Central memory CD8-positive, alpha-beta T cell (primary cell): Measurements from ENCODE around the gene GPC5.

Experiments used
- ATAC-seq: fragments of 150-1000 bp; cut with Tn5 transposase; replicated peaks from 2 replicates; pipeline ENCODE4 v1.10.0; 2022; ENCODE audit warnings: mild to moderate bottlenecking, moderate FRiP score, moderate number of reproducible peaks; ENCODE audit not compliant: poor library complexity, severe bottlenecking; ENCODE audit errors: extremely low read depth
- DNase-seq, 2 donors: peaks; one replicate each; pipeline ENCODE4 v3.0.0; 2021; ENCODE audit warnings: low spot score in 2 of 2
- H3K27ac Mint-ChIP-seq: one replicate; pipeline ENCODE4 v1.8.0; 2022; ENCODE audit warnings: low read depth, mild to moderate bottlenecking, moderate library complexity, mixed read lengths
- H3K27me3 Mint-ChIP-seq: one replicate; pipeline ENCODE4 v1.8.0; 2022; ENCODE audit warnings: mixed read lengths
- H3K36me3 Mint-ChIP-seq: one replicate; pipeline ENCODE4 v1.8.0; 2022; ENCODE audit warnings: mild to moderate bottlenecking, moderate library complexity, mixed read lengths; ENCODE audit not compliant: insufficient read depth
- H3K4me1 Mint-ChIP-seq: one replicate; pipeline ENCODE4 v1.8.0; 2022; ENCODE audit warnings: mixed read lengths
- H3K4me3 Mint-ChIP-seq: one replicate; pipeline ENCODE4 v1.8.0; 2022; ENCODE audit warnings: mild to moderate bottlenecking, moderate library complexity, mixed read lengths
- H3K9me3 Mint-ChIP-seq: one replicate; pipeline ENCODE4 v1.8.0; 2022; ENCODE audit warnings: mixed read lengths

GPC5 gene

DNA sequence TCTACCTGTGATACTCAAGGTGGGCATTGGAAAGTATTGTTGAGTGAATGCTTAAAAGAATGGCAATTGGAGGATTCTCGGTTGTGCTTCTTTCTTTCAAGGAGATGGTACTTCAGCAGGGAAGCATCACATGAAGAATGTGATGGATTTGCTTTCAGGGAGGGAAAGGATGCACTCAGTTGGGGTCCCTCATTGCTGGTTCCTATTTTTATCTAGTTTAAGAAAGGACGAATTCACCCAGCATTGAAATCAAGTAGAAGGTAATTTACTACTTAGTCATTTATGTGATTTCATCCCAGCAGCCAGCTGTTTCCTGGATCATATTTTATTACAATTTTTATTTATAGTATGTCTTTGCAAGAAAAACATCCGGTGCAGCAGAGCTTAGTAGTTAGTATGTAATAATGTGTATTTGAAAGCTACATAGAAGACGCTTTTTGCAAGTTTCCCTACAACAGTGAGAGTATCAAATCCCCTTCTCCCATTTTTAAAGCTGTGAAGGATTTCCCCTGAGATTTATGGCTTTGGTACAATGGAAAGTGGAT lies 417.9 kb downstream of the GPC5 start:
- ATAC-seq (no peak), DNase-seq (no peak)
- H3K36me3 Mint-ChIP-seq: peaks cover 3% of the 10 kb centered on the region
- no peaks in the 10 kb centered on the region for H3K27me3 Mint-ChIP-seq
- H3K9me3 Mint-ChIP-seq: peaks cover 5% of the 10 kb centered on the region
- no peak overlapping the region for H3K27ac Mint-ChIP-seq
- H3K4me1 Mint-ChIP-seq: no peaks in the 10 kb centered on the region
- H3K4me3 Mint-ChIP-seq: no peak overlapping the region

DNA sequence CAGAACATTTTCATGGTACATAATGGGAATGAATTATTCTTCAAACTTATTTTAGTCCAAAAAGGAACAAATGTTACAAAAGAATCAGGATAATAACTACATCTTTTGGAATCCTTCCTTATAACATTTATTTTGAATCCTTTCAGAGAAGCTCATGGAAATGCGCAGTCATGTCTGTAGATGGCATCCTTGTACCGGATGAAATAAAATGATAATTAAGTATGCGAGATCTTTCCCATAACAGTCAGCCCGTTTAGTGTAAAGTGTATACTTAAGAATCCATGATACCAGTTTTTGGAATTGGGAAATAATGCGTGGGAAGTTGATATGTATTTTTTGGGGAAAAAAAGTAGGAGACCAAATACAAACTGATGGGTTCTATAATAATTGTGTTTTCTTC lies 418.8 kb downstream of the GPC5 start:
- Mint-ChIP-seq H3K27me3 (no peaks in the 10 kb centered on the region), H3K4me1 (no peaks in the 10 kb centered on the region), H3K4me3 (no peak overlapping the region), H3K9me3 (peaks cover 5% of the 10 kb centered on the region), H3K36me3 (peaks cover 3% of the 10 kb centered on the region), H3K27ac (no peak overlapping the region)
- ATAC-seq (no peak), DNase-seq (no peak)

DNA sequence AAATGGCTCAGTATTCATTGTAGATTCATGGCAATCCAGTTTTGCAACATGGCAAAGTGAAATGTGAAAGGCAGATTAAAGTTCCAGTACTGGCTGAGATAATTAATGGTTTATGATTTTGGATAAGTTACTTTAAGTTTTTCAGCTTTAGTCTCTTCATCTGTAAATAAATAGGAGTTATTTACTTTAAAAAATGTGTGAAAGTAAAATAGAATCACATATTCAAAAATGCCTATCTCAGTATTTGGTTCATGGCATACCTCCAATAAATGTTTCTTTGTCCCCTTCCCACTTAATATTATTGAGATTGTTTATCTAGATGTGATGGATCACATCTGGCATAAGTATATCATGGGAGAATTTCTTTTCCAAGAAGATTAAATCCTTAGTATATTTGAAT lies 426.0 kb downstream of the GPC5 start:
- no peak for ATAC-seq

DNA sequence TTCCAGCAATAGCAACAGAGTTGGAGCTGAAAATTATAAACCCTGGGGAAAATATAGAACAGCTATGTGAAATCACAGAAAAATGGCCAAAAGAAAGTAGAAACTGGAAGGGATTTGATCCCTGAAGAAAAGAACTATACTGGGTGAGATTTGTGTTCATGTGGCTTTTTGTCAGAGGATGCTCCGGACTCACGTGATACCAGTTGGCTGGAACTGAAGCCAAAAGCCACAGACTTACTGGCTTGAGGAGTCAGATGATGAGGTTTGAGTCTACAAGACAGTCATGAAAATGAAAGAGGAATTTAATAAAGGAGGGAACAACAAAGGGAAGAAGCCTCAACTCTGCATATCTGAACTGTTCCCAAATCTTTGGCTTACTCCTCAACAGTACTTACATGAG lies 427.1 kb downstream of the GPC5 start:
- Mint-ChIP-seq H3K27me3 (no peaks in the 10 kb centered on the region), H3K27ac (no peak overlapping the region), H3K4me1 (no peaks in the 10 kb centered on the region), H3K4me3 (no peak overlapping the region), H3K36me3 (no peaks in the 10 kb centered on the region), H3K9me3 (peaks cover 16% of the 10 kb centered on the region)
- no peak for DNase-seq
- no peak for ATAC-seq

More for the DNA sequence above, 426.0 kb downstream of the GPC5 start:
- DNase-seq: no peak
- no peak overlapping the region for H3K4me3 Mint-ChIP-seq
- no peaks in the 10 kb centered on the region for H3K27me3 Mint-ChIP-seq
- H3K36me3 Mint-ChIP-seq: no peaks in the 10 kb centered on the region
- no peaks in the 10 kb centered on the region for H3K4me1 Mint-ChIP-seq
- H3K27ac Mint-ChIP-seq: no peak overlapping the region
- peaks cover 14% of the 10 kb centered on the region for H3K9me3 Mint-ChIP-seq

DNA sequence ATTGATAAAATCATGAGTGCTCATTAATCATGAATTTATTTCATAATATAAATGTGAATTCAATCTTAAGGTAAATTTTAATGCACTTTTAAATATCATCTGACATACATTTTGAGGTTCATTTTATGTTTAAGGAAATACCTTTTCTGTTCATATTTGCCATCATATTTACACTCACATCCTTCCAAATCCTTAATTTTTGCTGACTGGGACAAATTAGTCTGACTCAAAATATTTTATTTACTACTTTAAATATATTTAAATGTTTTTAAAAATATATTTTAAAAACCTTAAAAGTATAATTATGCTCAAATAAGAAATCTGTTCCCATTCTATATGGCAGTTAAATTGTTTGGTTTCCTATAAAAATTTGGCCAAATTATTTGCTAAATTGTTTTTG lies 438.1 kb downstream of the GPC5 start:
- no peaks in the 10 kb centered on the region for H3K27me3 Mint-ChIP-seq
- DNase-seq (no peak), ATAC-seq (no peak)
- H3K4me3 Mint-ChIP-seq: no peak overlapping the region
- no peaks in the 10 kb centered on the region for H3K4me1 Mint-ChIP-seq
- peaks cover 2% of the 10 kb centered on the region for H3K36me3 Mint-ChIP-seq
- H3K27ac Mint-ChIP-seq: no peak overlapping the region
- H3K9me3 Mint-ChIP-seq: peaks cover 29% of the 10 kb centered on the region

DNA sequence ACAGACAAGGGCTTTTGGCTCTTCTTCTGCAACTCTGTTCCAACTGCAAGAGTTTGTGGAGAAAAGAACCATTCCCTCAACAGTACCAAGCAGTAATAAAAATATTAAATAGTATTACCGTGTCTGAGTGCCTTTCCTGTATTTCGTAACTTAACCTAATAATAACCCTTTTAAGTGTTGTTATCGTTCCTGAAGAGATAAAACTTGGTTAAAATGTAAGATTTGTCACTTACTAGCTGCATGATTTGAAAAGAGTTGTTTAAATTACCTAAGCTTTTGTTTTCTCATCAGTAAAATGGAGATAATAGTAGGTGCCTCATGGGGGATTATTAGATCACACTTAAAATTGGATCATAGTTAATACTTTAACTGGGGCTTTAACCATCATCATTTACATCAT lies 447.2 kb downstream of the GPC5 start:
- Mint-ChIP-seq H3K27me3 (no peaks in the 10 kb centered on the region), H3K9me3 (peaks cover 28% of the 10 kb centered on the region), H3K4me1 (no peaks in the 10 kb centered on the region), H3K4me3 (no peak overlapping the region), H3K36me3 (no peaks in the 10 kb centered on the region), H3K27ac (no peak overlapping the region)
- DNase-seq (no peak), ATAC-seq (no peak)

DNA sequence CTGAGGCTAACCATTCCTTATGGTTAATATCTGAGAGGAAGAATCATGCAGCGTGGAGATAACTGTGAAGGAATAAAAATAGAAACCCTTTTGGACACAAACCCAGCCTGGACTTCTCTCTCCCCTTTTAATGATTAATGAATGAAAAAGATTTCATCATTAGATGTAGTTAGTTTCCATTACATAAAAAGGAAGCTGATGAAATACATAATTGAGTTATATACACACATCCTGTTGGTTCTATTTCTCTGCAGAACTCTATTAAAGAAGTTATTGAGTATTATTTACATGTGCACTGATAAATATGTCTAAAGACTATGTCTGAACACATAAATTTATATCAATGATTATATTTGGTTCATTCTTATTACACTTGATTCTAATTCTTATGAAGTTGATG lies 465.3 kb downstream of the GPC5 start:
- H3K9me3 Mint-ChIP-seq: peaks cover 22% of the 10 kb centered on the region
- no peaks in the 10 kb centered on the region for H3K4me1 Mint-ChIP-seq
- no peak overlapping the region for H3K27ac Mint-ChIP-seq
- no peaks in the 10 kb centered on the region for H3K36me3 Mint-ChIP-seq
- no peak for DNase-seq
- H3K27me3 Mint-ChIP-seq: no peaks in the 10 kb centered on the region
- no peak for ATAC-seq
- no peak overlapping the region for H3K4me3 Mint-ChIP-seq

DNA sequence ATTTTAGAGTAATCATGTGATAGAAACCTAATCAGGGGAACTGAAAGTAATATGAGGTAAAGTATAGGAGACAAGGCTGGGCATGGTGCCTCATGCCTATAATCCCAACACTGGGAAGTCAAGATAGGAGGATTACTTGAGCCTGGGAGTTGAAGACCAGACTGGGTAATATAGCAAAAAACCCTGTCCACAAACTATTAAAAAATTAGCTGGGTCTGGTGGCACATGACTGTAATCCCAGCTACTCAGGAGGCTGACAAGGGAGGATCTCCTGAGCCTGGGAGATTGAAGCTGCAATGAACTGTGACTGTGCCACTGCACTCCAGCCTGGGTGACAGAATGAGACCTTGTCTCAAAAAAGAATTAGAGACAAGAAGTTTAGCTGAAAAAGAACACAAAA lies 469.9 kb downstream of the GPC5 start:
- ATAC-seq: no peak
- Mint-ChIP-seq H3K9me3 (peaks cover 12% of the 10 kb centered on the region), H3K36me3 (no peaks in the 10 kb centered on the region), H3K4me3 (no peak overlapping the region), H3K27ac (no peak overlapping the region), H3K4me1 (no peaks in the 10 kb centered on the region), H3K27me3 (no peaks in the 10 kb centered on the region)
- no peak for DNase-seq

DNA sequence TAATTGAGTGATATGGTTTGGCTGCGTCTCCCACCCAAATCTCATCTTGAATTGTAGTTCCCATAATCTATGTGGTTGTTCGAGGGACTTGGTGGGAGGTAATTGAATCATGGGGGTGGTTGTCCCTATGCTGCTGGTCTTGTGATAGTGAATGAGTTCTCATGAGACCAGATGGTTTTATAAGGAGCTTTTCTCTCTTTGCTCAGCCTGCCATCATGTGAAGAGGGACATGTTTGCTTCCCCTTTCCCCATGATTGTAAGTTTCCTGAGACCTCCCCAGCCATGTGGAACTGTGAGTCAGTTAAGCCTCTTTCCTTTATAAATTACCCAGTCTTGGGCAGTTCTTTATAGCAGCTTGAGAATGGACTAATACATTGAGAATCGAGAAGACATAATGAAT lies 480.1 kb downstream of the GPC5 start:
- H3K4me3 Mint-ChIP-seq: no peak overlapping the region
- DNase-seq (no peak), ATAC-seq (no peak)
- no peaks in the 10 kb centered on the region for H3K4me1 Mint-ChIP-seq
- no peaks in the 10 kb centered on the region for H3K27me3 Mint-ChIP-seq
- peaks cover 17% of the 10 kb centered on the region for H3K9me3 Mint-ChIP-seq
- H3K27ac Mint-ChIP-seq: no peak overlapping the region
- no peaks in the 10 kb centered on the region for H3K36me3 Mint-ChIP-seq

DNA sequence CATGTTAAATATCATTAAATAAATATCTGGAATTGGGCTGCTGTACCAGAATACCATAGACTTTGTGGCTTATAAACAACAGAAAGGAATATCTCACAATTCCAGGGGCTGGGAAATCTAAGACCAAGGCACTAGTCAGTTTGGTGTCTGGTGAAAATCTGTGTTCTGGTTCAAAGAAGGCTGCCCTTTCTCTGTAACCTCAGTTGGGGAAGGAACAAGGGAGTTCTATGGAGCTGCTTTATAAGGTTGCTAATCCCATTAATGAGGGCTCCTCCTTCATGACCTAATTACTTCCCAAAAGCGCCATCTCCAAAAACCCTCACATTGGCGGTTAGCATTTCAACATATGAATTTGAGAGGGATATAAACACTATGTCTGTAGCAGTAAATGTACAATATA lies 480.9 kb downstream of the GPC5 start:
- DNase-seq: no peak
- Mint-ChIP-seq H3K27me3 (no peaks in the 10 kb centered on the region), H3K9me3 (peaks cover 19% of the 10 kb centered on the region), H3K36me3 (no peaks in the 10 kb centered on the region), H3K4me3 (no peak overlapping the region), H3K27ac (no peak overlapping the region), H3K4me1 (no peaks in the 10 kb centered on the region)
- no peak for ATAC-seq

DNA sequence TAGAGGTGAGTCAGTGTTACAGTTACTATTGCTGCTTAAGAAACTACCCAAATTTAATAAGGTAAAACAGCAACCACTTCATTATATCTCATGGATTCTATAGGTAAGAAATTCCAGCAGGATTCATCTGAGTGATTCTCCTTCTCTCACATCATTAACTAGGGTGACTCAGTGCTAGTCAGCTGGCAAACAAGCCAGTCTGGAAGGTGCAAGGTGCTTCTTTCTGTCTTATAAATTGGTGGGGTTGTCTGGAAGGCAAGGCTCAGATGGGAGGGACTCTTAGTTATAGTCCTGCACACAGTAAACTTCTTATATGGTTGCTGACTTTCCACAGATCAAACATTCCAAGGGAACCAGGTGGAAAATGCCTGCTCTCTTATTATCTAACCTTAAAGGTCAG lies 484.5 kb downstream of the GPC5 start:
- Mint-ChIP-seq H3K4me1 (no peaks in the 10 kb centered on the region), H3K27me3 (no peaks in the 10 kb centered on the region), H3K9me3 (peaks cover 24% of the 10 kb centered on the region), H3K4me3 (no peak overlapping the region), H3K27ac (no peak overlapping the region), H3K36me3 (no peaks in the 10 kb centered on the region)
- ATAC-seq (no peak), DNase-seq (no peak)

DNA sequence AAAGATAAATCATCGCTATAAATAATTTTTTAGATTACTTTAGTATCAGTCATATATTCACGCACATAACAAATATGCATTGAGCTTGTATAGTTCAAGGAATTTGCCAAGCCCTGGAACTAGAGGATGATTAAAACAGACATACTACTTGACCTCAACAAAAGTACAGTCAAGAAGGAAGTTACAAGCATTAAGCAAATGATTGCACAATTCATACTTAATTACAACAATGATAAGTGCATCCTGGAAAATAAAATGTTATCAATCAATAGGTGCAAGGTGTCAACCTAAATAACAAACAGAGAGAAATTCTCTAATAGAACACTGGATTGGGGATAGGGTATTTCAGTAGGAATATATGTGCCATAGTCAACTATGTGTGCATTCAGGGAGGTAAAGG lies 491.2 kb downstream of the GPC5 start:
- Mint-ChIP-seq H3K4me1 (no peaks in the 10 kb centered on the region), H3K9me3 (peaks cover 26% of the 10 kb centered on the region), H3K27ac (no peak overlapping the region), H3K36me3 (no peaks in the 10 kb centered on the region), H3K27me3 (no peaks in the 10 kb centered on the region), H3K4me3 (no peak overlapping the region)
- ATAC-seq (no peak), DNase-seq (no peak)

DNA sequence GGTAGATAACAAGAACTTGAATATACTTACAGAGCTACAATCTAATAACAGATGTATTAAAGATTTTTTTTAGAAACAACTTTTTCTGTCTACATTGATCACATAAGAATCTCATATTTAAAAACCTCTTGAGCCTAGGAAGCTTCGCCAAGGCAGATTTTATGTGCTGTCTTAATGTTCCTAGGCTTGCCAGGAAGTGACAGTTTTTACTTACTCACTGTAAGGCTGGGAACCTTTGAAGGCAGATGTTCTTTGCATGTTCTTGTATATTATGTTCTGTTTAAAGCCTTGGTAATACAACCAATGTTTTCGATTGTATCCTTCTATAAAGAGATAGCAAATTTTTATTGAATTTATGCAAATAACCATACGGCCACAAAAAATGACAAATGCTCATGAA lies 492.7 kb downstream of the GPC5 start:
- Mint-ChIP-seq H3K27me3 (no peaks in the 10 kb centered on the region), H3K4me1 (no peaks in the 10 kb centered on the region), H3K9me3 (peaks cover 25% of the 10 kb centered on the region), H3K36me3 (no peaks in the 10 kb centered on the region), H3K4me3 (no peak overlapping the region), H3K27ac (no peak overlapping the region)
- DNase-seq: no peak
- ATAC-seq: no peak

DNA sequence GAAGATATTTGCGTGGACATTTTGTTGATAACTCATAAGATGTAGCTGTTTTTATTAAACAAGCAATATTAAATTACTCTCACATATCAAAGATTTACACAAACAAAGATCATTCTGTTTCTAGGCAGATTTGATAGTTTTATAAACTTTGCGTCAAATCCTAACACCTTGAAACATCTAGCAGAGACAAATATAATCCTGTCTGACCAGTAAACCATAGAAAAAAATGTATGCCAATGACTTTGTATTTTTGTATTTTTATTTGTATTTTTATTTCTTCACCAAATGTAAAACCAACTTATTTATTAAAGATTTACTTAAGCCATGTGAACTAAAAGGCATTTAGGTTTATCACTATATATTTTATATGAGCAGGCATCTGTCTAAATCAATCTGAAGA lies 494.6 kb downstream of the GPC5 start:
- H3K4me1 Mint-ChIP-seq: no peaks in the 10 kb centered on the region
- H3K27me3 Mint-ChIP-seq: no peaks in the 10 kb centered on the region
- no peak overlapping the region for H3K27ac Mint-ChIP-seq
- no peak for DNase-seq
- H3K9me3 Mint-ChIP-seq: peaks cover 22% of the 10 kb centered on the region
- no peak overlapping the region for H3K4me3 Mint-ChIP-seq
- no peak for ATAC-seq
- H3K36me3 Mint-ChIP-seq: no peaks in the 10 kb centered on the region
